Keratinocyte (primary cell): Measurements from ENCODE around the gene MYO1D. TPM values are rescaled to one million over a fixed set of nuclear protein-coding genes. Genes with fewer than 3 reads are reported as not detected.

Experiments
- DNase-seq: peaks from one replicate; pipeline ENCODE4 v3.0.0-alpha.2; 2011; ENCODE audit warnings: low read depth, missing footprints, low spot score
- FAIRE-seq: peaks from 2 replicates; lab custom pipeline; 2011; peaks lifted over from hg19 to GRCh38; lab: Jason Lieb, UNC
- H2AFZ ChIP-seq: 2 replicates; pipeline ENCODE4 v1.6.0; 2012; ENCODE audit warnings: low read length, control low read depth, inconsistent platforms; ENCODE audit not compliant: control insufficient read depth
- H3K27ac ChIP-seq: 2 replicates; pipeline ENCODE4 v1.5.1; 2011; ENCODE audit warnings: low read length; ENCODE audit not compliant: control insufficient read depth, insufficient read depth
- H3K27me3 ChIP-seq: 3 replicates; pipeline ENCODE4 v1.6.0; 2011; ENCODE audit warnings: low read length; ENCODE audit not compliant: control insufficient read depth, insufficient read depth; ENCODE audit errors: extremely low read depth
- H3K36me3 ChIP-seq, 2 experiments: 2 replicates in 1 of 2; 3 replicates in 1 of 2; pipeline ENCODE4 v1.5.1; 2011; ENCODE audit warnings: low read length in 2 of 2, mild to moderate bottlenecking in 1 of 2; ENCODE audit not compliant: control insufficient read depth in 2 of 2, insufficient read depth in 2 of 2; ENCODE audit errors: extremely low read depth in 1 of 2
- H3K4me1 ChIP-seq: 3 replicates; pipeline ENCODE4 v1.5.1; 2011; ENCODE audit warnings: low read length; ENCODE audit not compliant: control insufficient read depth, insufficient read depth; ENCODE audit errors: extremely low read depth
- H3K4me2 ChIP-seq: 3 replicates; pipeline ENCODE4 v1.6.0; 2011; ENCODE audit warnings: low read depth, low read length; ENCODE audit not compliant: control insufficient read depth, insufficient read depth; ENCODE audit errors: extremely low read depth
- H3K4me3 ChIP-seq, 3 experiments: fragments of 200-600 bp in 1 of 3; sonication (generic) in 1 of 3; 2 replicates in 2 of 3; 3 replicates in 1 of 3; pipeline ENCODE4 v1.5.1; 2011 to 2016; ENCODE audit warnings: low read length in 3 of 3, mild to moderate bottlenecking in 3 of 3, control low read depth in 2 of 3, inconsistent platforms in 1 of 3, low read depth in 1 of 3, mixed read lengths in 1 of 3, mixed run types in 1 of 3, moderate library complexity in 1 of 3; ENCODE audit not compliant: control insufficient read depth in 2 of 3, insufficient read depth in 2 of 3; ENCODE audit errors: extremely low read depth in 1 of 3
- H3K79me2 ChIP-seq: 2 replicates; pipeline ENCODE4 v1.6.0; 2012; ENCODE audit warnings: low read length; ENCODE audit not compliant: control insufficient read depth, insufficient read depth
- H3K9ac ChIP-seq: 3 replicates; pipeline ENCODE4 v1.6.0; 2011; ENCODE audit warnings: low read length; ENCODE audit not compliant: control insufficient read depth, insufficient read depth; ENCODE audit errors: extremely low read depth
- H3K9me1 ChIP-seq: 3 replicates; pipeline ENCODE4 v1.6.0; 2011; ENCODE audit warnings: low read length; ENCODE audit not compliant: control insufficient read depth, insufficient read depth; ENCODE audit errors: extremely low read depth
- H3K9me3 ChIP-seq: 2 replicates; pipeline ENCODE4 v1.5.1; 2012; ENCODE audit warnings: low read depth, low read length; ENCODE audit not compliant: control insufficient read depth
- H4K20me1 ChIP-seq: 3 replicates; pipeline ENCODE4 v1.6.0; 2011; ENCODE audit warnings: low read length; ENCODE audit not compliant: control insufficient read depth, insufficient read depth; ENCODE audit errors: extremely low read depth
- CTCF ChIP-seq, 3 experiments: IDR thresholded peaks in 1 of 3; conservative IDR thresholded peaks in 1 of 3; optimal IDR thresholded peaks in 1 of 3; 2 replicates in 2 of 3; 3 replicates in 1 of 3; pipeline versions ENCODE3 to v1.5.1; 2011; ENCODE audit warnings: low read length in 3 of 3, mild to moderate bottlenecking in 3 of 3, moderate library complexity in 2 of 3, control low read depth in 1 of 3, inconsistent platforms in 1 of 3; ENCODE audit not compliant: insufficient read depth in 2 of 3; ENCODE audit errors: extremely low read depth in 1 of 3
- EZH2 ChIP-seq: IDR thresholded peaks from one replicate; pipeline ENCODE4 v1.6.1; 2012; ENCODE audit warnings: inconsistent platforms, mild to moderate bottlenecking, low read length, moderate library complexity
- dilution Hi-C: fragments of 300-500 bp; cut with MboI; formaldehyde crosslinking; loops from one replicate; pipeline ENCODE4 v1.7.0; 2020; ENCODE audit warnings: low sequenced_read_pairs; ENCODE audit not compliant: extremely low pct_ligation_motif_present
- polyA plus RNA-seq, 5 experiments: library from polyadenylated mRNA; depleted of rRNA in 3 of 5; stranded (reverse) in 3 of 5; stranded (forward) in 1 of 5; unstranded in 1 of 5; fragments of >200 nt; gene quantifications; 1 replicate in 1 of 5; 2 replicates in 3 of 5; 3 replicates in 1 of 5; pipeline versions ENCODE4 v1.2.1 to v1.2.3, GENCODE V29; 2011 to 2012; ENCODE audit warnings: missing spikeins in 2 of 5, low read depth in 1 of 5, low replicate concordance in 1 of 5

The MYO1D gene
- polyA plus RNA-seq, 1 donor (not counting 4 experiments of a cell fraction or from before 2014, with no cell fraction given), result 33.7 TPM

GRCh38 chr17:32492648-32493289, 384.2 kb downstream of the MYO1D start:
- Histone ChIP-seq H3K4me1 (peaks cover 63% of the 10 kb centered on the region), H3K4me3 (no peak overlapping the region), H3K9me3 (no peaks in the 10 kb centered on the region), H3K36me3 (peaks cover 9 to 23% of the 10 kb centered on the region in 2 experiments), H3K79me2 (peaks cover 34% of the 10 kb centered on the region), H3K27me3 (no peaks in the 10 kb centered on the region), H3K4me2 (no peak overlapping the region), H3K9ac (no peak overlapping the region), H3K27ac (no peak overlapping the region), H3K9me1 (peaks cover 8% of the 10 kb centered on the region), H2AFZ (no peak overlapping the region), H4K20me1 (no peaks in the 10 kb centered on the region)
- dilution Hi-C loops, result no loop called here
- no peak for FAIRE-seq
- TF ChIP-seq CTCF (optimal IDR thresholded peaks at IDR 0.05 in 1 of 3, IDR thresholded peaks at IDR 0.05 in 1 of 3, conservative IDR thresholded peaks at IDR 0.05 in 1 of 3; ENCODE audit: extremely low read depth in 1 of 3, insufficient read depth in 2 of 3, low read length in 3 of 3) (no peak), EZH2 (no peak)
- no peak for DNase-seq

- TF ChIP-seq CTCF (optimal IDR thresholded peaks at IDR 0.05 in 1 of 3, IDR thresholded peaks at IDR 0.05 in 1 of 3, conservative IDR thresholded peaks at IDR 0.05 in 1 of 3; ENCODE audit: extremely low read depth in 1 of 3, insufficient read depth in 2 of 3, low read length in 3 of 3), result no peak
- TF ChIP-seq EZH2, result no peak
- no peak for DNase-seq
- Histone ChIP-seq H3K36me3 (peaks cover 9 to 25% of the 10 kb centered on the region in 2 experiments), H3K4me1 (peaks cover 59% of the 10 kb centered on the region), H3K27me3 (no peaks in the 10 kb centered on the region), H3K9me3 (no peaks in the 10 kb centered on the region), H3K79me2 (peaks cover 37% of the 10 kb centered on the region), H4K20me1 (no peaks in the 10 kb centered on the region), H2AFZ (no peak overlapping the region), H3K9me1 (peaks cover 9% of the 10 kb centered on the region), H3K4me3 (no peak overlapping the region), H3K4me2 (peak overlapping the region; percentile 10), H3K27ac (no peak overlapping the region), H3K9ac (no peak overlapping the region)
- no peak for FAIRE-seq
- dilution Hi-C loops, result no loop called here
These were observed 384.7 kb downstream of the MYO1D start for GRCh38 chr17:32492264-32492589.
